Ishikawa (cell line): ENCODE results near the gene GSG1L2.

Experiments used
- CEBPB ChIP-seq: IDR thresholded peaks from 2 replicates; pipeline ENCODE4 v1.6.1; 2012
- CREB1 ChIP-seq: IDR thresholded peaks from 2 replicates; pipeline ENCODE4 v1.6.1; 2012; ENCODE audit warnings: low read depth
- EP300 ChIP-seq: IDR thresholded peaks from 2 replicates; pipeline ENCODE4 v1.6.1; 2012; ENCODE audit warnings: borderline replicate concordance
- MAX ChIP-seq: IDR thresholded peaks from 2 replicates; pipeline ENCODE4 v1.6.1; 2012
- RAD21 ChIP-seq: IDR thresholded peaks from 2 replicates; pipeline ENCODE4 v1.6.1; 2012; ENCODE audit warnings: low read depth
- REST ChIP-seq: IDR thresholded peaks from 2 replicates; pipeline ENCODE4 v1.6.1; 2012; ENCODE audit warnings: low read depth, mild to moderate bottlenecking
- TCF12 ChIP-seq: IDR thresholded peaks from 2 replicates; pipeline ENCODE4 v1.6.1; 2012; ENCODE audit warnings: low read depth

- TF ChIP-seq RAD21 = peak; percentile 35
- no peak for TF ChIP-seq CREB1
- no peak for TF ChIP-seq EP300
- TF ChIP-seq REST = no peak
- no peak for TF ChIP-seq CEBPB
- no peak for TF ChIP-seq MAX
- no peak for TF ChIP-seq TCF12
Measured at GRCh38 chr17:9768381-9768934, 53.4 kb downstream of the GSG1L2 start.
